GM04504 (cell line): Measurements from ENCODE around the gene ZNF3.

Source experiments
- DNase-seq: peaks from one replicate; pipeline ENCODE4 v3.0.0-alpha.2; 2012; ENCODE audit warnings: low read depth

The ZNF3 gene

GRCh38 chr7:100053215-100053614 lies 28.3 kb downstream of the ZNF3 start:
- DNase-seq: no peak

GRCh38 chr7:100051611-100052010 lies 29.9 kb downstream of the ZNF3 start:
- no peak for DNase-seq

GRCh38 chr7:100049441-100050291 lies 31.9 kb downstream of the ZNF3 start, which contains the start of gene ZSCAN21:
Gene ZSCAN21, plus strand, starts transcription at chr7:100049774. Its CDS starts 7,233 bp downstream, at chr7:100057007.
- peak; percentile 51 for DNase-seq

GRCh38 chr7:100048680-100049079 lies 32.8 kb downstream of the ZNF3 start:
- DNase-seq: no peak

GRCh38 chr7:100044718-100045117 lies 36.8 kb downstream of the ZNF3 start:
- DNase-seq: no peak

- DNase-seq: no peak
These were observed 40.9 kb downstream of the ZNF3 start for GRCh38 chr7:100040575-100040974.

GRCh38 chr7:100038326-100038725 lies 43.2 kb downstream of the ZNF3 start:
- DNase-seq: no peak

- DNase-seq: no peak
These were observed 45.6 kb downstream of the ZNF3 start for GRCh38 chr7:100035876-100036275.

- peak; percentile 79 for DNase-seq
These were observed 46.5 kb downstream of the ZNF3 start for GRCh38 chr7:100034871-100035510.

- DNase-seq: no peak
These were observed 48.0 kb downstream of the ZNF3 start for GRCh38 chr7:100033526-100033925.

- no peak for DNase-seq
These were observed 51.9 kb downstream of the ZNF3 start for GRCh38 chr7:100029596-100029995.

- DNase-seq: no peak
These were observed 54.3 kb downstream of the ZNF3 start for GRCh38 chr7:100027197-100027596.

- DNase-seq: no peak
These were observed 57.4 kb downstream of the ZNF3 start for GRCh38 chr7:100024020-100024619.

- DNase-seq: no peak
These were observed 58.0 kb downstream of the ZNF3 start for GRCh38 chr7:100023526-100023925.

GRCh38 chr7:100022621-100023020 lies 58.9 kb downstream of the ZNF3 start:
- no peak for DNase-seq

- DNase-seq: no peak
These were observed 60.2 kb downstream of the ZNF3 start for GRCh38 chr7:100021297-100021696.
